Fibroblast of the aortic adventitia (primary cell): ENCODE data around the gene ADAMTS12. TPM values are rescaled to one million over a fixed set of nuclear protein-coding genes. Genes with fewer than 3 reads are reported as not detected.

ENCODE experiments used
- DNase-seq: peaks from one replicate; pipeline ENCODE4 v3.0.0-alpha.2; 2010; ENCODE audit warnings: low read depth
- H3K4me3 ChIP-seq: 2 replicates; pipeline ENCODE4 v1.5.1; 2011; ENCODE audit warnings: low read depth, mild to moderate bottlenecking, control low read depth, low read length, moderate library complexity
- CTCF ChIP-seq: IDR thresholded peaks from 2 replicates; pipeline ENCODE4 v1.5.1; 2011; ENCODE audit warnings: mild to moderate bottlenecking, low read length, control low read depth, inconsistent platforms; ENCODE audit not compliant: insufficient read depth
- total RNA-seq: library from RNA; depleted of rRNA; stranded (reverse); fragments of >200 nt; gene quantifications from 2 replicates; pipeline ENCODE4 v1.2.3, GENCODE V29; 2012; ENCODE audit warnings: low replicate concordance

Gene ADAMTS12
- total RNA-seq, 1 donor, result 13.0 TPM

- TF ChIP-seq CTCF, result no peak
- DNase-seq, result peak; percentile 45
- no peak overlapping the region for H3K4me3 ChIP-seq
Measured at GRCh38 chr5:33774341-33774740, 117.4 kb downstream of the ADAMTS12 start.

- no peak for TF ChIP-seq CTCF
- no peak overlapping the region for H3K4me3 ChIP-seq
- peak; percentile 84 for DNase-seq
Measured at GRCh38 chr5:33772380-33772897, 119.4 kb downstream of the ADAMTS12 start.

GRCh38 chr5:33769968-33770367 is 121.8 kb downstream of the ADAMTS12 start:
- no peak overlapping the region for H3K4me3 ChIP-seq
- no peak for DNase-seq
- TF ChIP-seq CTCF, result no peak

GRCh38 chr5:33769196-33769595 is 122.6 kb downstream of the ADAMTS12 start:
- no peak overlapping the region for H3K4me3 ChIP-seq
- DNase-seq, result peak; percentile 22
- TF ChIP-seq CTCF, result no peak

GRCh38 chr5:33766023-33766422 is 125.8 kb downstream of the ADAMTS12 start:
- DNase-seq, result no peak
- TF ChIP-seq CTCF, result no peak
- H3K4me3 ChIP-seq, result no peak overlapping the region

- no peak overlapping the region for H3K4me3 ChIP-seq
- TF ChIP-seq CTCF, result no peak
- no peak for DNase-seq
Measured at GRCh38 chr5:33764786-33765185, 127.0 kb downstream of the ADAMTS12 start.

- no peak for DNase-seq
- TF ChIP-seq CTCF, result no peak
- H3K4me3 ChIP-seq, result no peak overlapping the region
Measured at GRCh38 chr5:33763435-33763834, 128.4 kb downstream of the ADAMTS12 start.
